ENCODE data around the gene PDLIM1. TPM values are rescaled to one million over a fixed set of nuclear protein-coding genes. Genes with fewer than 3 reads are reported as not detected.

PDLIM1 gene
- total and polyA plus RNA-seq, 9 of the 15 experiments (the other 6 are each of a cell fraction or from before 2014, with no cell fraction given) = 19.8 to 164 (median 39.1) TPM

- no peak for TF ChIP-seq MITF (IDR thresholded peaks at IDR 0.05)
- TF ChIP-seq ZNF407 (IDR thresholded peaks at IDR 0.05; ENCODE audit: low read depth) = no peak
- TF ChIP-seq RERE (CRISPR knock-in tag; IDR thresholded peaks at IDR 0.05; ENCODE audit: borderline replicate concordance) = no peak
- TF ChIP-seq SETDB1 (IDR thresholded peaks at IDR 0.05; ENCODE audit: low read length) = no peak
- TF ChIP-seq CUX1 (CRISPR knock-in tag; IDR thresholded peaks at IDR 0.05) = no peak
These were observed 4.4 kb upstream of the PDLIM1 start (continued) for GRCh38 chr10:95295031-95295755.

Data from K562 (cell line).